Transverse colon (tissue), 4 donors: ENCODE measurements around the gene ALG3.

ENCODE experiments used
- CTCF ChIP-seq, 5 experiments: fragments of 200-600 bp in 3 of 5; fragments of 450-650 bp in 2 of 5; sonication (generic) in 3 of 5; IDR thresholded peaks; 1 replicate in 2 of 5; 2 replicates in 3 of 5; pipeline ENCODE4 v1.5.1; 2016 to 2017; ENCODE audit warnings: antibody characterized with exemption in 5 of 5, inconsistent platforms in 3 of 5, mild to moderate bottlenecking in 2 of 5, moderate library complexity in 1 of 5
- EP300 ChIP-seq: sonication (generic); formaldehyde crosslinking; IDR thresholded peaks from one replicate; pipeline ENCODE4 v1.6.1; 2017; ENCODE audit warnings: antibody characterized with exemption, low read depth
- POLR2A ChIP-seq: fragments of 450-650 bp; IDR thresholded peaks from one replicate; pipeline ENCODE4 v1.6.1; 2016; ENCODE audit warnings: antibody characterized with exemption, mild to moderate bottlenecking, moderate library complexity
- POLR2AphosphoS5 ChIP-seq, 3 donors: sonication (generic); formaldehyde crosslinking; IDR thresholded peaks; one replicate each; pipeline ENCODE4 v1.6.1; 2016; ENCODE audit warnings: antibody characterized with exemption in 3 of 3

- no peak for TF ChIP-seq CTCF (IDR thresholded peaks at IDR 0.05)
- no peak for TF ChIP-seq POLR2A
- no peak for TF ChIP-seq EP300
- no peak for TF ChIP-seq POLR2AphosphoS5 (IDR thresholded peaks at IDR 0.05)
Observed at GRCh38 chr3:184223946-184224345, 24.8 kb downstream of the ALG3 start.
